K562 (cell line): ENCODE results near the gene SLC8A2. TPM values are rescaled to one million over a fixed set of nuclear protein-coding genes. Genes with fewer than 3 reads are reported as not detected.

Experiments
- CHD7 ChIP-seq: fragments of 200-600 bp; sonication (generic); IDR thresholded peaks from one replicate; pipeline ENCODE4 v1.6.1; 2012; ENCODE audit warnings: mild to moderate bottlenecking, low read depth, low read length, inconsistent platforms
- MGA ChIP-seq: fragments of 450-650 bp; IDR thresholded peaks from 2 replicates; pipeline ENCODE4 v1.6.1; 2016; ENCODE audit warnings: mild to moderate bottlenecking, moderate library complexity
- ZZZ3 ChIP-seq: fragments of 450-650 bp; IDR thresholded peaks from 2 replicates; pipeline ENCODE4 v1.6.1; 2016; ENCODE audit warnings: antibody characterized with exemption, mild to moderate bottlenecking, moderate library complexity
- polyA plus RNA-seq, 8 experiments: library from polyadenylated mRNA; depleted of rRNA in 4 of 8; stranded (reverse) in 5 of 8; unstranded in 3 of 8; fragments of >200 nt; fragmentation: Nextera tagmentation in 2 of 8; fragmentation: Illumina TruSeq in 1 of 8; extraction: Ambion mirVana in 2 of 8; extraction: Trizol in 1 of 8; gene quantifications; 2 replicates each; pipeline versions ENCODE4 v1.2.1 to v1.2.3, GENCODE V29; 2011 to 2014; ENCODE audit warnings: inconsistent platforms in 1 of 8, missing spikeins in 1 of 8
- total RNA-seq, 7 experiments: library from RNA; depleted of rRNA in 6 of 7; stranded (reverse); fragments of >200 nt in 6 of 7; fragmentation: Illumina TruSeq in 2 of 7; extraction: Trizol in 2 of 7; gene quantifications; 2 replicates each; pipeline versions ENCODE4 v1.2.1 to v1.2.3, GENCODE V29; 2011 to 2021; ENCODE audit warnings: low replicate concordance in 1 of 7

SLC8A2 gene
- total and polyA plus RNA-seq, 9 of the 15 experiments (the other 6 are each of a cell fraction or from before 2014, with no cell fraction given), result 0.07 to 0.66 (median 0.24) TPM; not detected in 3

GRCh38 chr19:47481460-47482052 is 9.9 kb upstream of the SLC8A2 start (continued):
- TF ChIP-seq CHD7, result no peak
- TF ChIP-seq MGA, result no peak
- no peak for TF ChIP-seq ZZZ3
